ENCODE measurements around the gene FNIP2.

DNA sequence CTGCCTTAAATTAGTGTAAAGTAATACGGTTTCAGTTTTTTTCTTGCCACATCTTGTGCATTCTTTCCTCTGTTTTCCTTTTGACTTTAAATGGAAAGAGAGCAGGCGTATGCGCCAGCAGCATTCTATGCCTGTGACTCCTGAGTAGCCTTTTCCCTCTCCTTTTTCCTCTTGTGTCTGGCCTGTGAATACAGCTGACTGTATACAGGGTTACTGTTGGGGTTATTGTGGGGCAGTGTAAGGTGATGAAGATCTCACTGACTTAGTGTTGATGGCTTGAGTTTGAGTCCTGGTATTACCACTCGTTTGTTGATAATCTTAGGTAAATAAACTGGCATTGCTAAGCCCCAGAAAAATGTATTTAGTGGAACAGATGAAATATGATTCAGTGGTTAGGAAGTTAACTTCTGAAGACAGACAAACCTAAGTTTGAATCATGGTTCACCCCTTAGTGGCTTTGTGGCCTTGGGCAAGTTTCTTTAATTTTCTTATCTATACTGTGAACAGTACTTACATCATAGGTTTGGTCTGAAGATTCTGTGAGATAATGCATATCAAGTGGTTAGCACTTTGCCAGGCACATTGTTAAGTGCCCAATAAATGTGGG, 105.1 kb downstream of the FNIP2 start:
- no peak for TF ChIP-seq CTCF (IDR thresholded peaks at IDR 0.05)
- TF ChIP-seq POLR2A (IDR thresholded peaks at IDR 0.05): no peak
